GM12878 (cell line): ENCODE measurements around the gene BRD2. TPM values are rescaled to one million over a fixed set of nuclear protein-coding genes. Genes with fewer than 3 reads are reported as not detected.

Experiments used
- ATAC-seq: fragments of 200-7000 bp; cut with Tn5 transposase; 3 replicates; pipeline ENCODE4 v1.9.1; 2020; ENCODE audit warnings: mild to moderate bottlenecking, moderate library complexity
- BruUV-seq: library from RNA; stranded (reverse); fragments of 400-500 nt; replicated peaks from 2 replicates; lab custom pipeline; 2021; lab: Mats Ljungman, UMichigan
- CTCF ChIA-PET: fragments of 300-600 bp; sonication (Branson Sonifier 250); formaldehyde crosslinking; extraction: SDS; loops from one replicate; lab custom pipeline; 2021; ENCODE audit warnings: inconsistent platforms; lab: Yijun Ruan, JAX
- POLR2A ChIA-PET: fragments of 350-600 bp; formaldehyde crosslinking; extraction: SDS; loops from one replicate; lab custom pipeline; 2021; ENCODE audit warnings: inconsistent platforms; lab: Charles Lee
- RAD21 ChIA-PET: fragments of 300-600 bp; sonication (Branson Sonifier 250); formaldehyde crosslinking; loops from one replicate; lab custom pipeline; 2023; ENCODE audit warnings: antibody characterized with exemption; ENCODE audit not compliant: unreplicated experiment; lab: Charles Lee
- SMC1A ChIA-PET: fragments of 300-600 bp; sonication (Branson Sonifier 250); formaldehyde crosslinking; loops from one replicate; lab custom pipeline; 2023; ENCODE audit not compliant: unreplicated experiment, uncharacterized antibody; lab: Charles Lee
- DNase-seq: peaks from one replicate; pipeline ENCODE4 v3.0.0-alpha.2; 2011; ENCODE audit warnings: low read depth, low spot score
- FAIRE-seq: peaks from 3 replicates; lab custom pipeline; 2011; peaks lifted over from hg19 to GRCh38; lab: Jason Lieb, UNC
- H2AFZ ChIP-seq: 2 replicates; pipeline ENCODE4 v1.6.0; 2011; ENCODE audit warnings: low read depth, low read length, control low read depth; ENCODE audit not compliant: control insufficient read depth
- H3K27ac ChIP-seq: 2 replicates; pipeline ENCODE4 v1.5.1; 2011; ENCODE audit warnings: control low read depth; ENCODE audit not compliant: control insufficient read depth, insufficient read depth
- H3K27me3 ChIP-seq, 2 experiments: replicated peaks in 1 of 2; 2 replicates each; pipeline versions ENCODE4 v1.6.0 to v1.6.1; 2011; ENCODE audit warnings: low read length in 1 of 2; ENCODE audit not compliant: control insufficient read depth in 2 of 2, insufficient read depth in 2 of 2
- H3K36me3 ChIP-seq, 2 experiments: 2 replicates each; pipeline ENCODE4 v1.5.1; 2011; ENCODE audit warnings: low read length in 1 of 2; ENCODE audit not compliant: control insufficient read depth in 2 of 2, insufficient read depth in 2 of 2
- H3K4me1 ChIP-seq: 2 replicates; pipeline ENCODE4 v1.6.1; 2011; ENCODE audit warnings: mild to moderate bottlenecking, low read length, moderate library complexity, mixed read lengths; ENCODE audit not compliant: control insufficient read depth, insufficient read depth
- H3K4me2 ChIP-seq: 2 replicates; pipeline ENCODE4 v1.6.0; 2011; ENCODE audit warnings: control low read depth; ENCODE audit not compliant: control insufficient read depth, insufficient read depth
- H3K4me3 ChIP-seq: fragments of 200-600 bp; sonication (generic); 2 replicates; pipeline ENCODE4 v1.5.1; 2016
- H3K79me2 ChIP-seq: 2 replicates; pipeline ENCODE4 v1.6.0; 2011; ENCODE audit warnings: low read length; ENCODE audit not compliant: control insufficient read depth, insufficient read depth
- H3K9ac ChIP-seq: 2 replicates; pipeline ENCODE4 v1.8.0; 2011; ENCODE audit warnings: low read length, control low read depth, mixed read lengths; ENCODE audit not compliant: control insufficient read depth, insufficient read depth
- H3K9me3 ChIP-seq: replicated peaks from 3 replicates; pipeline ENCODE4 v1.5.1; 2011; ENCODE audit warnings: mild to moderate bottlenecking, low read length; ENCODE audit not compliant: control insufficient read depth, insufficient read depth
- H4K20me1 ChIP-seq: 2 replicates; pipeline ENCODE4 v1.6.0; 2011; ENCODE audit not compliant: control insufficient read depth, insufficient read depth
- CEBPB ChIP-seq, 2 experiments: fragments of 150-350 bp in 1 of 2; IDR thresholded peaks; 2 replicates each; pipeline ENCODE4 v1.6.1; 2012 to 2014; ENCODE audit warnings: low read depth in 2 of 2, low read length in 2 of 2, borderline replicate concordance in 1 of 2, inconsistent platforms in 1 of 2
- E2F4 ChIP-seq: IDR thresholded peaks from 2 replicates; pipeline ENCODE4 v1.6.1; 2012; ENCODE audit warnings: low read depth, low read length, improper control_type of control experiment
- EED ChIP-seq: sonication (generic); IDR thresholded peaks from 2 replicates; pipeline ENCODE4 v1.6.1; 2016; ENCODE audit warnings: antibody characterized with exemption, low read depth
- ESRRA ChIP-seq: IDR thresholded peaks from 2 replicates; pipeline ENCODE4 v1.6.1; 2012; ENCODE audit warnings: mild to moderate bottlenecking, low read length, improper control_type of control experiment
- ETV6 ChIP-seq, 2 experiments: fragments of 450-650 bp in 1 of 2; IDR thresholded peaks in 1 of 2; conservative IDR thresholded peaks in 1 of 2; 2 replicates each; pipeline ENCODE4 v1.6.1; 2014; ENCODE audit warnings: antibody characterized with exemption in 1 of 2, borderline replicate concordance in 1 of 2, low read depth in 1 of 2, mild to moderate bottlenecking in 1 of 2, moderate library complexity in 1 of 2
- FOS ChIP-seq: IDR thresholded peaks from 3 replicates; pipeline ENCODE4 v1.6.1; 2011; ENCODE audit warnings: borderline replicate concordance; ENCODE audit not compliant: insufficient read length; ENCODE audit errors: extremely low read depth
- FOXM1 ChIP-seq: IDR thresholded peaks from 2 replicates; pipeline ENCODE4 v1.6.1; 2012; ENCODE audit warnings: low read depth, mild to moderate bottlenecking, inconsistent platforms, low read length, moderate library complexity
- IRF5 ChIP-seq: fragments of 450-650 bp; IDR thresholded peaks from 2 replicates; pipeline ENCODE4 v1.6.1; 2017; ENCODE audit warnings: borderline replicate concordance
- MXI1 ChIP-seq: fragments of 150-350 bp; IDR thresholded peaks from 2 replicates; pipeline ENCODE4 v1.6.1; 2011; ENCODE audit warnings: low read depth, mild to moderate bottlenecking, inconsistent platforms, low read length, improper control_type of control experiment
- NR2C2 ChIP-seq: IDR thresholded peaks from 2 replicates; pipeline ENCODE4 v1.6.1; 2011; ENCODE audit warnings: borderline replicate concordance, low read depth; ENCODE audit not compliant: control insufficient read depth, insufficient read length
- POLR2AphosphoS2 ChIP-seq: IDR thresholded peaks from 2 replicates; pipeline ENCODE4 v1.6.1; 2011; ENCODE audit warnings: low read depth, mild to moderate bottlenecking, low read length, improper control_type of control experiment, moderate library complexity
- RCOR1 ChIP-seq: conservative IDR thresholded peaks from 2 replicates; pipeline ENCODE4 v1.6.1; 2012; ENCODE audit warnings: low read depth, low read length, improper control_type of control experiment
- TCF12 ChIP-seq: IDR thresholded peaks from 2 replicates; pipeline ENCODE4 v1.6.1; 2011; ENCODE audit warnings: low read depth, mild to moderate bottlenecking, low read length
- TCF3 ChIP-seq: IDR thresholded peaks from 2 replicates; pipeline ENCODE4 v1.6.1; 2012; ENCODE audit warnings: low read depth, mild to moderate bottlenecking, low read length, borderline replicate concordance; ENCODE audit not compliant: insufficient read depth
- WRNIP1 ChIP-seq: IDR thresholded peaks from 2 replicates; pipeline ENCODE4 v1.6.1; 2011; ENCODE audit warnings: low read depth, low read length, improper control_type of control experiment, borderline replicate concordance
- ZNF217 ChIP-seq: fragments of 450-650 bp; IDR thresholded peaks from 2 replicates; pipeline ENCODE4 v1.6.1; 2017; ENCODE audit warnings: antibody characterized with exemption, mild to moderate bottlenecking
- WGBS: methylation state at CpG from one replicate; pipeline ENCODE4 v1.1.6; 2016; ENCODE audit warnings: low lambda C conversion rate; ENCODE audit not compliant: insufficient replicate concordance, insufficient coverage; ENCODE audit errors: missing lambda C conversion rate; 5-methylcytosine and 5-hydroxymethylcytosine counted together
- in situ Hi-C: fragments of 300-500 bp; cut with MboI; formaldehyde crosslinking; loops from 9 replicates; pipeline ENCODE4 v1.14.3; 2018; ENCODE audit warnings: mixed read lengths
- intact Hi-C: fragments of 100-400 bp; cut with micrococcal nuclease; formaldehyde crosslinking; loops from one replicate; pipeline ENCODE4 v1.14.2; 2022; ENCODE audit not compliant: unreplicated experiment
- polyA plus RNA-seq, 11 experiments: library from polyadenylated mRNA; depleted of rRNA in 4 of 11; unstranded in 6 of 11; stranded (reverse) in 5 of 11; fragments of >200 nt; fragmentation: Nextera tagmentation in 4 of 11; fragmentation: Illumina TruSeq in 1 of 11; extraction: Ambion mirVana in 4 of 11; extraction: Trizol in 1 of 11; gene quantifications; 1 replicate in 1 of 11; 2 replicates in 10 of 11; pipeline versions ENCODE4 v1.2.1 to v1.2.3, GENCODE V29; 2011 to 2016; ENCODE audit warnings: inconsistent platforms in 2 of 11, missing spikeins in 2 of 11, low read depth in 1 of 11
- total RNA-seq, 4 experiments: library from RNA; depleted of rRNA in 3 of 4; stranded (reverse); fragments of >200 nt in 3 of 4; fragmentation: Illumina TruSeq in 1 of 4; extraction: Trizol in 1 of 4; gene quantifications; 2 replicates each; pipeline versions ENCODE4 v1.2.1 to v1.2.3, GENCODE V29; 2013 to 2021
- TF ChIP-seq, protein P1 (sequence below): fragments of 450-650 bp; conservative IDR thresholded peaks from 2 replicates; pipeline ENCODE4 v1.6.1; 2017; ENCODE audit warnings: mild to moderate bottlenecking, moderate library complexity

Gene BRD2
- total and polyA plus RNA-seq, 10 of the 15 experiments (the other 5 are each of a cell fraction or from before 2014, with no cell fraction given) = 32.2 to 239 (median 139) TPM

DNA sequence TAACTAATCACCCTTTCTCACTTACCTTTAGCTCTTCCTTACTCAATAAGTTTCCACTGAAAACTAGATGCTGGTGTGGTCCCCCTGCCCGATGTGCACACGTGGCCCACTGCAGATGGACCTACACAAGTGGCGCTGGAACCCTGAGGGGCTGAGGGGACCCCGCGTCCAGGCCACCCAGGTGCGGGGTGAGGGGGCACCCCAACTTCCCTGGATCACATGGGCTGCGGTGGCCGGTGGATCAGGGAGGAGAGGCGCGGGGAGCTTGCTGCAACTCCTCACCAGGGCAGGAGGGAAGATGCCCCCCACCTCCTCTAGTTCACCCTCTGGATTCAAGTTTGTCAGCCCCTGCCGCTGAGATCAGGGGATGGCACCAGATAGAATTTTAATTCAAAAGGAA lies 53.5 kb downstream of the BRD2 start:
- H3K4me1 ChIP-seq = peaks cover 26% of the 10 kb centered on the region
- DNase-seq = no peak
- no peak overlapping the region for H3K4me3 ChIP-seq
- H3K9ac ChIP-seq = no peak overlapping the region
- WGBS = 85% methylated on average over 11 of the region's 11 CpGs
- ChIA-PET CTCF (interaction anchor here (3.7 kb wide), 1 partner anchor 28 kb away, joined by 22 read pairs; no protein-coding TSS in a partner anchor), POLR2A (interaction anchor here (2.5 to 14.8 kb wide), 2 partner anchors 13 to 51 kb away, joined by 8 to 240 read pairs; partner anchors contain the start of genes HLA-DOA, HLA-DPA1 and HLA-DPB1), RAD21 (interaction anchor here (9.7 kb wide), 1 partner anchor 59 kb away, joined by 108 read pairs; no protein-coding TSS in a partner anchor), SMC1A (interaction anchor here (0.6 to 9.3 kb wide), 4 partner anchors 6 to 60 kb away, joined by 3 to 157 read pairs (median 78); partner anchors contain the start of genes HLA-DPA1 and HLA-DPB1)
- H3K27ac ChIP-seq = no peak overlapping the region
- no TSS peak for BruUV-seq
- H3K4me2 ChIP-seq = no peak overlapping the region
- no peak for TF ChIP-seq RCOR1
- no peak for TF ChIP-seq ZNF217
- TF ChIP-seq ESRRA = no peak
- TF ChIP-seq POLR2AphosphoS2 = no peak
- no peak for TF ChIP-seq FOS
- no peak for TF ChIP-seq ETV6 (conservative IDR thresholded peaks at IDR 0.05 in 1 of 2, IDR thresholded peaks at IDR 0.05 in 1 of 2; ENCODE audit: borderline replicate concordance in 1 of 2, low read depth in 1 of 2)
- TF ChIP-seq WRNIP1 = no peak
- no peak for TF ChIP-seq FOXM1
- TF ChIP-seq EED = no peak
- TF ChIP-seq TCF3 = no peak
- no peak for TF ChIP-seq IRF5
- TF ChIP-seq CEBPB (IDR thresholded peaks at IDR 0.05; ENCODE audit: borderline replicate concordance in 1 of 2, low read depth in 2 of 2, low read length in 2 of 2) = no peak
- TF ChIP-seq TCF12 = no peak
- no peak for TF ChIP-seq NR2C2
- no peak for TF ChIP-seq E2F4
- TF ChIP-seq, protein P1, sequence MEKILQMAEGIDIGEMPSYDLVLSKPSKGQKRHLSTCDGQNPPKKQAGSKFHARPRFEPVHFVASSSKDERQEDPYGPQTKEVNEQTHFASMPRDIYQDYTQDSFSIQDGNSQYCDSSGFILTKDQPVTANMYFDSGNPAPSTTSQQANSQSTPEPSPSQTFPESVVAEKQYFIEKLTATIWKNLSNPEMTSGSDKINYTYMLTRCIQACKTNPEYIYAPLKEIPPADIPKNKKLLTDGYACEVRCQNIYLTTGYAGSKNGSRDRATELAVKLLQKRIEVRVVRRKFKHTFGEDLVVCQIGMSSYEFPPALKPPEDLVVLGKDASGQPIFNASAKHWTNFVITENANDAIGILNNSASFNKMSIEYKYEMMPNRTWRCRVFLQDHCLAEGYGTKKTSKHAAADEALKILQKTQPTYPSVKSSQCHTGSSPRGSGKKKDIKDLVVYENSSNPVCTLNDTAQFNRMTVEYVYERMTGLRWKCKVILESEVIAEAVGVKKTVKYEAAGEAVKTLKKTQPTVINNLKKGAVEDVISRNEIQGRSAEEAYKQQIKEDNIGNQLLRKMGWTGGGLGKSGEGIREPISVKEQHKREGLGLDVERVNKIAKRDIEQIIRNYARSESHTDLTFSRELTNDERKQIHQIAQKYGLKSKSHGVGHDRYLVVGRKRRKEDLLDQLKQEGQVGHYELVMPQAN = no peak
- TF ChIP-seq MXI1 = no peak
- no peaks in the 10 kb centered on the region for H3K79me2 ChIP-seq
- no peaks in the 10 kb centered on the region for H3K27me3 ChIP-seq
- no peaks in the 10 kb centered on the region for H3K36me3 ChIP-seq
- no peak overlapping the region for H2AFZ ChIP-seq
- H4K20me1 ChIP-seq = no peaks in the 10 kb centered on the region
- peaks cover 3% of the 10 kb centered on the region for H3K9me3 ChIP-seq
- FAIRE-seq = no peak
- no peak for ATAC-seq
- intact Hi-C loops (no loop called here), in situ Hi-C loops (no loop called here)
